HG02642 (cell line): ENCODE results near the gene ZNF275.

ENCODE experiments used
- ATAC-seq: cut with Tn5 transposase; IDR thresholded peaks from one replicate; pipeline ENCODE4 v1.9.1; 2021; ENCODE audit warnings: mild to moderate bottlenecking; ENCODE audit not compliant: unreplicated experiment, poor library complexity

ZNF275 gene

DNA sequence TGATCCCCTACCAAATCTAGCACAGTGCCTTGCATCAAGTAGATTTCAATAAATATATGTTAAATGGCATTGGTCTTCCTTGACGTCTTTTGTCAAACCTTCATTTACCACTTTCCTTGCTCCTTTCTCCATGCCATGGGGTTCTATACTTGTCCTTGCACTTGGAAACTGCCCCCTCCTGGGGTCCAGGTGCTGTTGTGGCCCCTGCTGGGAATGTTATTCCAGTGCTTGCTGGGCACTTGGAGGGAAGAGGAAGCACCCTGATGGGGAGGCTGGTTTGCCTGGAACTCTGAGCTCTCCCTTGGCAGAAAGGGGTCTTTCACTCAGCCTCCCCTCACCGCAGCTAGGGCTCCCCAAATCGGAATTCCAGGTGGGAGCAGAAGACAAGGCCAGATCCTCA is 18.9 kb downstream of the ZNF275 start:
- ATAC-seq: no peak

DNA sequence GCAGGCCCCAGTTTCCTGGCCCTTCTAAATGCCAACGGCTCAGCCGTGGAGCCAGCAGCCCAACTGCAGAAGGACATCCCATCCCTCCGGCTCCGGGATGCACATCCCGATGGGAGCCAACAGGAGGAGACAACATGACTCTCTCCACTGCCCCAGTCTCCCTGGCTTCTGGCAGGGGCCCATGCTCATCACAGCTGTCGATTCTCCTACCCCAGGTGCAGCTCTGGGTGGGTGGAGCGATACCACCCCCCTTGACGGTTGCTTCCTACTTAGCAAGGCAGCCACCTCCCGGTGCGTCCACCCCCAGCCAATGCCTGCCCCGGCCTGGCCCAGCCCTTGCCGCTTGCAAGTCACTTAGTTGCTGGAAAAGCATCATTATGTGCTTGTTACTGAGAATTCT is 19.5 kb downstream of the ZNF275 start:
- ATAC-seq: no peak

DNA sequence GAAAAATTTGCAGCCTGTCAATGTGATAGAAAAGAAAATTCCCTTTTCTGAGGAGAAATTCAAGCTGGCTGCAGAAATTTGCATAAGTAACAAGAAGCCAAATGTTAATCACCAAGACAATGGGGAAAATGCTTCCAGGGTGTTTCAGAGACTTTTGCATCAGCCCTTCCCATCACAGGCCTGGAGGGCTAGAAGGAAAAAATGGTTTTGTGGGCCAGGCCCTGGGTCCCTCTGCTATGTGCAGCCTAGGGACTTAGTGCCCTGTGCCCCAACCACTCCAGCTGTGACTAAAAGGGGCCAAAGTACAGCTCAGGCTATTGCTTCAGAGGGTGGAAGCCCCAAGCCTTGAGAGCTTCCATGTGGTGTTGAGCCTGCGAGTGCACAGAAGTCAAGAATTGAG is 23.9 kb downstream of the ZNF275 start:
- no peak for ATAC-seq

- ATAC-seq: no peak
Observed at GRCh38 chrX:153361781-153362397, 27.9 kb downstream of the ZNF275 start.

DNA sequence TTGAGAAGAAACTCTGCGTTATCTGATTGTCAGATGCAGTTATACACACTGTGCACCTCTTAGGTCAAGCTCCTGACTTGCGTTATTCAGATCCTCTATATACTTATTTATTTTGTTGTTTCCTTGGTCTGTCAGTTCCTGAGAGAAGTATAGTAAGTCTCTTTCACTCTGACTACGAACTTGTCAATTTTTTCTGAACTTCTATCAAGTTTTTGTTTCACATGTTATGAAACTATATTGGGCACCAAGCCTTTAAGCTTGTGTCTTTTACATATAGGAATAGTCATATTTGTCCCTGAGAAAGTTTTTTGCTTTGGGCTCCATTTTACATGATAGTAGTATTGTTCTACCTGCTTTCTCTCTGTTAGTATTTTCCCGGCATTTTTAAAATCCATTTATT is 31.7 kb downstream of the ZNF275 start:
- ATAC-seq: no peak

DNA sequence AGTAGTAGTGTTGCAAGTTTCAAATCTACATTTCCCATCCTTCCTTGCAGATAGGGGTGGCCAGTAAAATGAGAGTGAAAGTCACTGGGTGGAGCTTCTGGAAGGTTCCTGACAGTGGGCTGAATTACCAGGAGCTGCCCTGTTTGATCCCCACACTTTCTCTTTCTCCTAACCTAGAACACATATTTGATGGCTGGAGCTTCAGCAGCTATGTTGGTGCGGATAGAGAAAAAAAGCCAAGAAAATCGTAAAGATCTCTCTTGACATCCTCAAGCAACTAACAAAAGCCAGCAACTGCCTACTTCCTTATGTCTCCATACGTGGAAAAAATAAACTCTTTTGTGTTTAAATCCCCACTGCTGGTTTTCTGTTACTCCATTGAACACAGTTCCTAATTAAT is 32.2 kb downstream of the ZNF275 start:
- no peak for ATAC-seq

GRCh38 chrX:153366878-153367538 is 33.1 kb downstream of the ZNF275 start:
- no peak for ATAC-seq

DNA sequence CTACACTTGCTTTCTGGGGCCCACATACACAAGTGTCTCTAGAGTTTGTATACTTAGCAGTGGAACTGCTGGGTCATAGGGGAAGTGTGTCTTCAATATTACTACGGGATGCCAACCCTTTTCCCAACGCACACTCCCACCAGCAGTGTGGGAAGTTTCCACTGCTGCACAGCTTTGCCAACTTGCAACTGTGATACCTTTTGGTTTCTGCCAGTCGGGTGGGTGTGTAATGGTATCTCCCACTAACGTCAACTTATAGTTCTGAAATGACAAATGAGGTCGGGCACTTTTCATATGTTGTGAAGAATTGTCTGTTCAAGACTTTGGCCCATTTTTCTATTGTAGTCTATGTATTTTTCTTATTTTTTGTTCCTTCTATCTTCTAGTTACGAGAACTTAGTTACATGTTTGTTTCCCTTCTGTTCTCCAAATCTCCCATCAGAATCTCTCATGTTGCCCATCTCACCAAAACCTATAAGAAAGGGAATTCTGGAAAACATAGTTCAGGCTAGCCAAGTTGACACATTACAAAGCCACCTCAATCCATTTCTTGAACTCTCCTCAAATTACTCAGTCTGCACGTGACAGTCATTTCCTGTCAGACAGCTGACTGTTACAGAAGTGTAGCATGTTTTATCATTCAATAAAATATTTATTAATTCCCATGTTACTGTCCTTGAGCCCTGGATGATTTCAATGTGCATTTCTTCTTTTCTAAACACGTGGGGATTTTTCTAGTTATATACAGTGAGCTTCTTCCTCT is 36.5 kb downstream of the ZNF275 start:
- ATAC-seq: no peak

DNA sequence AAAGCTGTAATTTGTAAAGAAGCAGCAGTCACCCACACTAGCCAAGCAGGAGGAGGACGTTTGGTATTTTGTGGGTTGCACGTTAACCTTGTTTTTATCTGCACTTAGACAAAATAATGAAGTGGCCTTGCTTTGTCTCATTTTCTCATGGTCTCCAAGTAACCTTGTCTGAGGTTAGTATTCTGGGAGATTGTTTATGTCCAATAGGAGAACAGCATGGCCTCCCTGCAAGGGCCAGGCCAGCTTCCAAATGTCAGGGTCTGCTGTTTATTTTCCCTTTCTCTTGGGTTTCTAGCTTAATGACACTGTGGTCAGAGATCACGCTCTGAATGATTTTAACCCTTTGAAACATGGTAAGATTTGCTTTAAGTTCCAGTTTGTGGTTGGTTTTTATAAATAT is 37.3 kb downstream of the ZNF275 start:
- ATAC-seq: no peak

DNA sequence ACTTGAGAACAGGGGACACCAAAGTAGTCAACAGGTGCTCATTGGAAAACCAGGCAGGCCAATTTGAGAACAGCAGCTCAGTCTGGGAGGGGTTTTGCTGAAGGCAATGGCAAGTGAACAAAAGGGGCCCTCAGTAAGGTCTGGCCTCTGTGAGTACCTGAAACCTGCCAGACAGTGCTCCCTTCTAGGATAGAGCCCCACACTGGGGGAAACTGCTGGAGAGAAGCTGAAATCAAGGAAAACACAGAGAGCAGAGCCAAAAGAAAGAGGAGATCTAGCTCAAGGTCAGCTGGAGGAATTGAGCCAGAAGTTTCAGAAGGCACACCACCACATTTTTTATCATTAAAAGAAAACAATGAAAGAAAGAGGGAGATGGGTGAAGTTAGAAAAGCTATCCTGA is 39.0 kb downstream of the ZNF275 start:
- ATAC-seq: no peak

GRCh38 chrX:153374426-153374825 is 40.5 kb downstream of the ZNF275 start:
- no peak for ATAC-seq

DNA sequence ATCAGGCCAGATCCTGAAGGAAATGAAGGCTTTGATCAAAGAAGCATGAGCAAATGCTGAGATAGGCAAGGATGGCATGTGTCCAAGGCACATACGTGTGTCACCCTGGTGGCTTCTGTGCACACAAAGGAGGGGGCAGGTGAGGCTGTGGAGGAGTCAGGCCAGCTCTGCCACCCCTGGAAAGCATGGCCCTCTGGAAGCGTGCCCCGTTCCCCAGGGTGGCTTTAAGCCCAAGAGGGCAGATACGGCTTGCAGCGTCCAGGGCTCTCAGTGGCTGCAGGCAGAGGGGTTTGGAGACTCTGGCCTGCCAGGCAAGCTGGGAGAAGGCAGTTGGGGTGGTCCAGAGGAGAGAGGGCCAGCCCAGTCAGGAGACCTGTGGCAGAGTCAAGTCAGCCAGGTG is 41.6 kb downstream of the ZNF275 start:
- ATAC-seq: no peak

- no peak for ATAC-seq
Observed at GRCh38 chrX:153377727-153378126, 43.8 kb downstream of the ZNF275 start.

DNA sequence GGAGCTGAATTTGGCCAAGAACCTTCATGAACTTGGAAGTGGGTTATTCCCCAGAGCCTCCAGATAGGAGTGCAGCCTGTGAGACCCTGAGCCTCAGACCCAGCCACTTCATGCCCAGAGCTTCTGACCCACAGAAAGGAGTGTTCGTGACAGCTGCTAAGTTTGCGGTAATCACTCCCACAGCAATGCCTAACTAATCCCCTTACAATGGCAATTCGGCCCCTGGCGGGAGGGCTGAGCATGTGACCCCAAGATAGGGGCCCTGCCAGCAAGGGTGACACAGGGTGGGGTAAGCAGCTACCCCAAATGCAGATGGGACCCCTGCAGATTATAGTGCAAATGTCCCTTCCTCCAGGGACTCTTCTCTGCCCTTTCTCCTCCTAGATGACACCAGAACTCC is 44.7 kb downstream of the ZNF275 start:
- no peak for ATAC-seq

- ATAC-seq: no peak
Observed at GRCh38 chrX:153379508-153379907, 45.6 kb downstream of the ZNF275 start.

DNA sequence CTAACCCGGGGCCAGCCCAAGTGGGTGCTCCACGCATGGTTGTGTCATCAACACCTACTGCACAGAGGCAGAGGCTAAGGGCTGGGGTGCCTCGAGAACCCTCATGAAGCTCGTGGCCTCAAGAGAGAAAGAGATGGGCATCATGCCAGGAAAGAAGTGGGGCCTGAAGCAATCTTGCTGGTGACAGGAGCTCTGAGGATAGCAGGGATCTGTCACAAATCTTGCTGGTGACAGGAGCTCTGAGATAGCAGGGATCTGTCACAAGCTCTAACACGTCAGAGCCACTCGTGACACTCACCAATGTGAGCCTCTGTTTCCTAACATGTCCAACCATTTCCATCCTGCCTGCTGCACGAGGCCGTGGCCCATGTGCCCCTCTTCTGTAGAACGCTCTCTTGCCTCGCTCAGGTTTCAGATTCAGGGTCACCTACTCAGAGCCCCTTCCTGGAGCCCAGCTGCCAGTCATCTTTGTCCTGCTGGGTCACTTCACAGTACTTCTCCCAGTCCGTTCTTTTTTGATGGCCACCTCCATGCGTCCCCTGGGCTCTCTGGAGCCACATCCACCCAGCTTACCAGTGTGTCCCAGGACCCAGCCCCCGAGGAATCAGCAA is 46.1 kb downstream of the ZNF275 start:
- no peak for ATAC-seq

DNA sequence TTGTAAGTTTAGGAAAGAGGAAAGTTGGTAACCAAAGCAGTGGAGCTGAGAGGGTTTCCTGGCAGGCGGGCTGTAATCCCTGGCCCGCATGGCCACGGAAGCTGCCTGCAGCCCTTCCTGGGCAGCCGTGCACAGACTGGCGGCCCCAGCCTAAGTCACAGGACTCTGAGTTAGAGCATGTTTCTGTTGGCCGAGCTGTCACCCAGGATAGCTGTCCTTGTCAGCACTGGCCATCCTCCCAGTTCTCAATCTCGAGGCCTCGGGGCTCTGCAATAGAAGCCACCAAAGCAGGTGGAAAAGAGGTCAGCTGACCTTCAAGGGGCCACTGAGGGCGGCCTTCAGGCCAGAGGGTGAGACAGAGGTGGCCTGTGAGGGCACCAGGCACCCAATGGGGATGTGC is 46.7 kb downstream of the ZNF275 start:
- no peak for ATAC-seq

GRCh38 chrX:153381684-153382532 is 48.0 kb downstream of the ZNF275 start:
- ATAC-seq: no peak

DNA sequence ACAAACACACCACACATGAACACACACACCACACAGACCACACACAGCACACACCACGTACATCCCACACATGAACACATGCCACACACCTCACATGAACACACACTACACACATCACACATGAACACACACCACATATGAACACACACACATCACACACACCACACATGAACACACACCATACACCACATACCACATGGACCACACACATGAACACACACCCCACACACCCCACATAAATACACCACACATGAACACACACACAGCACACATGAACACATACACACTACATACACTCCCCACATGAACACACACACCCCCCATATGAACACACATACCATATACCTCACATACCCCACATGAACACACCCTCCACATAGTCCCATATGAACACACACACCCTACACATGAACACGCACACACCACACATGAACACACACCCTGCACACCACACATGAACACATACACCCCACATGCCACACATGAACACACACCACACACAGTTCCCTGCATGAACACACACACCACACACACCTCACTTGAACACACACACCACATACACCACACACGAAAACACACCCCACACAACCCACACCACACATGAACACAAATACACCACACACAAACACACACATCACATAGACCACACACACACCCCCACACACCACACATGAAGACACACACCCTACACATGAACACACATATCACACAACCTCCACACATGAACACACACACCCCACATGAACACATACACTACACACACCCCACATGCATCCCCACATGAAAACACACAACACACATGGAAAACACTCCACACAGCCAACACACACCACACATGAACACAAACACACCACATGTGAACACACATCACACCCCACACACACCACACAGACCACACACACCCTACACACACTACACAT is 48.9 kb downstream of the ZNF275 start:
- no peak for ATAC-seq
